ENCODE measurements around the gene LCTL. TPM values are rescaled to one million over a fixed set of nuclear protein-coding genes. Genes with fewer than 3 reads are reported as not detected.

Gene LCTL
- total RNA-seq, 1 donor from 2014 or later = 0.41 TPM

DNA sequence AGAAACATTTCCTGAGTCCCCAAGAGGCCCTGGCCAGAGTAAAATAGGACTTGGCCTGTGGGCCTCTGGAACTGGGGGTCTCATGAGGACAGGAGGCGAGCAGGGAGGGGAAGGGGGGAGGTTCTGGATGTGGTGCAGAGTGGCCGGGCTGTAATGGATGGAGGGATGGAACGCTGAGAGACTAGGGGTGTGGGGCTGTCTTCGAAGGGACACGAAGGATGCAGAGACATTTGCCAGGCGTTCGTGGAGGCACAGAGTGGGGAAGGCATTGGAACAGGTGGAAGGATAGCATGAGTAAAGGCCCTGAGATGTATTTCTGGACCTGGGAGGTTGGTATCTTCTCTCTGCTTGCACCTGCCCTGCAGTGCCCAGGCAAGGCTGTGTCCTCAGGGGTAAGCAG lies 2.1 kb upstream of the LCTL start:
- FAIRE-seq (no peak), DNase-seq (ENCODE audit: low spot score in 2 of 2) (no peak)

DNA sequence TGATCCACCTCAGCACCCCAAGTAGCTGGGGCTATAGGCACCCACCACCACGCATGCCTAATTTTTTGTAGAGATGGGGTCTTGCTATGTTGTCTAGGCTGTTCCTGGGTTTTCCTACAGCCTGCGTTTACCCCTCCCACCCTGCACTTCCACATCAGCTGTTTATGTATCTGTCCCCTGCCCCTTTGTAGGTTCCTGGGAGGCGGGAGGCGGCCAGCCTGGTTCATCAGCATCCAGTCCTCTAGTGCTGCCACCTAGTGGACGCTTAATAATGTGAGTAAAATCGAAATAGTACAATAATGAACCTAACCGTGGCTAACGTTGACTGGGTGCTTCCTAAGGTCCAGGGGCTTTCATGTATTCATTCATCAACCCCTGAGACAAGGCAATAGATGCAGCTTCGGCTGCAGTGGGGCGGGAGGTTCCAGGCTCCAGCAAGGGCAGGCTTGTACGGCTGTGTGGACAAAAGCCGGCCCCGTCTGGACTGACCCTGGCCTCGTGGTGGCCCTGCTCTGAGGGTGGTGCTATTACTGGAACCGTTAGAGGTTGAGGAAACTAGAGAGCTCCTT lies 1.2 kb upstream of the LCTL start:
- FAIRE-seq = no peak
- peak; percentile 12 to 68 for DNase-seq (ENCODE audit: low spot score in 2 of 2)

- no peak for FAIRE-seq
- no peak for DNase-seq (ENCODE audit: low spot score in 2 of 2)
Observed at GRCh38 chr15:66565141-66565641, 607 bp downstream of the LCTL start.

DNA sequence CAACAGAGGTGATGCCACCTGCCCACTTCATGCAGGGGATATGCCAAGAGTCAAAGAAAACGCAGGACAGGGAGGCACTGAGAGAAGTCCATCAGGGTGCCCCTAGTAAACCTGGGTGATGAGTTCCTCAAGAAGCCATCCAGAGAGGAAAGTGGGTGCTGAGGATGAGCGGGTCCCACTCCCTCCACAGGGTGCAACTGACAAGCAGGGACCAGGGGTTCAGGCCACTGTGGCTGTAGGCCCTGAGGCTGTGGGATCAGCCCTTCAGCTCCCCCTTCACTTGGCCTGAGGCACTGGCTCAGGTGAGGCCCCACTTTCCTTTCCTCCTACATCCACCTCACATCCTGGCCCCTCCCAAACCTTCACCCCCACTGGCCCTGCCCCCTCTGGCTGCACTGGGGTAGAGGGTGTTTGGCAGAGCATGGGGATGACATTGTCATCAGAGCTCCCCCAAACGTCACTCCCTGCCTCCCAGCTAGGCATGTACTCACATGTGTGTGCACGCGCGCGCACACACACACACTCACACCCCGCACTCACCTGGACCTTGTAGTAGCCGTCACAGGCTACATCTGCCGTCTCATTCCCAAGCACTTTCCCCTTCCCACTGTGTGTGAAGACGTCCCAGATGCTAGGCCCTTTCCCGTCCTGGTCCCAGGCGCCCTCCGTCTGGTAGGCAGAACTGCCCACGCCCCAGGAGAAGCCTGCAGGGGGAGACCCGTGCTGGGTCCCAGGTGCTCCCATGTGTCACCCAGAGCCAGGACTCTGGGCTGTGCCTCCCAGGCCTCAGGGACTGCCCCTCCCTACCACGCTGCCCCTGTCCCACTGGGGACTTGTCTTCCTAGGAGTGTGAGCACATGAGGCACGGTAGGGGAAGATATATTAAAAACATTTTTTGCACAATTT lies 1.4 kb downstream of the LCTL start:
- FAIRE-seq (no peak), DNase-seq (ENCODE audit: low spot score in 2 of 2) (no peak)

DNA sequence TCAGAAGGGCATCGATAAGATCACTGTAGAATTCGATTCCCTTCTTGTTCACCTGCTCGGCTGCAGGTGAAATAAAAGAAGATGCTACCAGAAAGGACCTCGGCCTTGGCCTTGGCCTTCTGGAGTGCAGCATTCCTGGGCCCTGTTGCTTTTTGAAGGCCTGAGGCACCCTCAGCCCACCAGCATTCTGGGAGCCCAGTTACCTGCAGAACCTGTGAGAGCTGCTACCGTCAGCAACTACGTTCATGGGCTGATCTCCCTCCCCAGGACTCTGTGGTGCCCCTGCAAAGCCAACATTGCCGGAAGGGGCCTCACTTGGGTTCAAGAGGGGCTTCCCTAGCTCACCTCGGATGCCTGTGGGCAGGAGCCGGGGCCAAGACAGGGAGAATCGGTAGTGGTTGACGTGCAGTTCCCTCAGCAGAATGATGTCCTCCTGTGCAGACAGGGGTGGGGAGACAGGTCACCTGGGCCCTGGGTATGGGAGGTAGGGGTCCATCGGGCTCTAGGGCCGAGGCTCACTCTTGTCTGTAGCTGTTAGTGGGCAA lies 2.2 kb downstream of the LCTL start:
- no peak for DNase-seq (ENCODE audit: low spot score in 2 of 2)
- no peak for FAIRE-seq

- DNase-seq (ENCODE audit: low spot score in 2 of 2) = no peak
- FAIRE-seq = no peak
Observed at GRCh38 chr15:66563126-66563525, 2.7 kb downstream of the LCTL start.

GRCh38 chr15:66560856-66561525 lies 4.8 kb downstream of the LCTL start:
- DNase-seq (ENCODE audit: low spot score in 2 of 2) (no peak), FAIRE-seq (no peak)

- DNase-seq (ENCODE audit: low spot score in 2 of 2) (no peak), FAIRE-seq (no peak)
Observed at GRCh38 chr15:66558271-66558670, 7.5 kb downstream of the LCTL start.

DNA sequence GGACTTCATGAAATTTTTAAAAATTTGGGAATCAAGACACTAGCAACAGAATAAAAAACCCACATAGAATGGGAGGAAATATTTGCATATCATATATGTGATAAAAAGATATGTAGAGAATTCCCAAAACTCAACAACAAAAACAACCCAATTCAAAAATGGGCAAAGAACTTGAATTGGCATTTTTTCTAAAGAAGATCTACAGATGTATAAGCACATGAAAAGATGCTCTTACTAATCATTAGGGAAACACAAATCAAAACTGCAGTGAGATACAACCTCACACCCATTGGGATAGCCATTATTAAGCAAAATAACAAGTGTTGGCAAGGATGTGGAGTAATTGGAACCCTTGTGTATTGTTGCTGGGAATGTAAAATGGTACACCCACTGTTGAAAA lies 10.1 kb downstream of the LCTL start:
- no peak for FAIRE-seq
- no peak for DNase-seq (ENCODE audit: low spot score in 2 of 2)

GRCh38 chr15:66545255-66545654 lies 20.5 kb downstream of the LCTL start:
- FAIRE-seq = no peak
- DNase-seq (ENCODE audit: low spot score in 2 of 2) = no peak

- FAIRE-seq (no peak), DNase-seq (ENCODE audit: low spot score in 2 of 2) (no peak)
Observed at GRCh38 chr15:66542896-66543295, 22.9 kb downstream of the LCTL start.

GRCh38 chr15:66535056-66535455 lies 30.7 kb downstream of the LCTL start:
- DNase-seq (ENCODE audit: low spot score in 2 of 2) = no peak
- FAIRE-seq = no peak

DNA sequence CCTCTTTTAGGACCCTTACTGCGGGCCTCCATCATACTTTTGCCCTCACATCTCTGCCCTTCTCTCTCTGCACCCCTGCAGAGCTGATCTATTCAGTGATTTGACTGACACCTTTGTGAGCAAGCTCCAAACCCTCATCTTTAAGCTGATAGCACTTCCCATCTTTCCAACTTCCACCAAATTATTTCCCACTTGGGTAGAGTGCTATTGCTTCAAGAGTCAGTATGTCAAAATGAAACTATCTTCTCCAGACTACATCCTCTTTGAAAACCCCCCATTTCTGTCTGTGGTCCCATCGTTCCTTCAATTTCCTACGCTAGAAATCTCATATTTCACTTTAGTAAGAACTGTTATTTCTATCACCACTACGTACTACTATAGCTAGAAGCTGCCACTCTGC lies 41.0 kb downstream of the LCTL start:
- FAIRE-seq = no peak
- DNase-seq (ENCODE audit: low spot score in 2 of 2) = no peak

DNA sequence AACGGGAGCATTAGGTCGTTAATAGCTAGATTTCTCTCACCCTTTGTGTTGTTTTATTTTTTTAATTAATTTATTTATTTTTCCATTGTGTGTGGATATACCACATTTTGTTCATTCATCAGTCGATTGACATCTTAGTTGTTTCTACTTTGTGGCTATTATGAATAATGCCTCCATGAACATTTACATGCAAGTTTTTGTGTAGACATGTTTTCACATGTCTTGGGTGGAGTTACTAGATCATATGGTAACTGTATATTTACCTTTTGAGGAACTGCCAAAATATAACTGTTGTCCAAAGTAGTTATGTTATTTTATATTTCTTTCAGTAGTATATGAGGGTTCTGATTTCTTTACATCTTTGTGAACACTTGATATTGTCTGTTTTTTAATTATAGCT lies 41.9 kb downstream of the LCTL start:
- FAIRE-seq = no peak
- DNase-seq (ENCODE audit: low spot score in 2 of 2) = no peak

DNA sequence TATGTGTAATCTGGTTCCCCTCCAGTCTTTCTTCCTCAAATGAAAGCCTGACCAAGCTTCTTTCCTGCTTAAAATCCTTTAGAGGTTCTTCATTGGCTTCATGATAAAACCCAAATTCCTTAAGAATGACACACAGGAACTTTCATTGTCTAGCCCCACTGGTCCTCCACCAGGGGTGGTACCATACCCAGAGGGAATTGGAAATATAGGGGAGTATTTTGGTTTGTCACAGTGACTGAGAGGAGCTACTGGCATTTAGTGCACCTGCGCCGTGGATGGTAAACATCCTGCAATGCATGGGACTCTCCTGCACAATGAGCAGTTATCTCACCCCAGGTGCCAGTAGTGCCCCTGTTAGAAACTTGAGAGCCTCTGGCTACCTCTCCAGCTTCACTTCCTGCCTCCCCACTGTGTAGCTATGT lies 49.9 kb downstream of the LCTL start:
- FAIRE-seq = no peak
- no peak for DNase-seq (ENCODE audit: low spot score in 2 of 2)

GRCh38 chr15:66514586-66514985 lies 51.2 kb downstream of the LCTL start:
- DNase-seq (ENCODE audit: low spot score in 2 of 2) = no peak
- no peak for FAIRE-seq

- FAIRE-seq = no peak
- no peak for DNase-seq (ENCODE audit: low spot score in 2 of 2)
Observed at GRCh38 chr15:66508293-66508883, 57.4 kb downstream of the LCTL start.

DNA sequence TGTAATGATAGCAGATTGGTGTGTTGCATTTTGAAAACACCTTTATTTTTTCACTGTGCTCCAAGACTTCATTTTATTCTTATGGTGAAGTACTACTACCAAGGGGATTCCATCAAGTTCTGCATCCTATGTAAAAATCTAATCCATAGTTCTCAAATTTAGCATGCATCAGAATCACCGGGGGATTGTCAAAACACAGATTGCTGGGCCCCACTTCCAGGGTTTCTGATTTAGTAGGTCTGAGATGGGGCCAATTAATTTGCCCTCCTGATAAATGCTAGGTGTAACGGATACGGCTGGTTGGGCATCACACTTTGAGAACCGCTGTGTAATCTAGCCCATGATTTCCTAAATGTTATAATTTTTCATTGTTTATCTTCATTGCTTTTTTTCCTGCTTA lies 60.0 kb downstream of the LCTL start:
- FAIRE-seq (no peak), DNase-seq (ENCODE audit: low spot score in 2 of 2) (no peak)

GRCh38 chr15:66505430-66505811 lies 60.4 kb downstream of the LCTL start:
- DNase-seq (ENCODE audit: low spot score in 2 of 2) = no peak
- FAIRE-seq = no peak

- FAIRE-seq = no peak
- DNase-seq (ENCODE audit: low spot score in 2 of 2) = peak; percentile 60 to 72
Observed at GRCh38 chr15:66504563-66505429, 61.0 kb downstream of the LCTL start, which contains the start of the genes RPL4 and ZWILCH. Gene RPL4 (minus strand): TSS chr15:66504855. CDS start chr15:66504790, 65 bp downstream. Gene ZWILCH (plus strand): TSS chr15:66505326. CDS start chr15:66505339, 13 bp downstream.

All from frontal cortex (tissue), 4 donors.